KMS-11 (cell line): Measurements from ENCODE around the gene STAMBPL1.
A peak's percentile ranks its signal among the peaks of the same experiment; 100 is the strongest.

Source experiments
- H2AFZ ChIP-seq: fragments of 200-600 bp; sonication (generic); 2 replicates; pipeline ENCODE4 v1.6.1; 2016; ENCODE audit warnings: antibody characterized with exemption, mixed run types, low read depth
- H3K27ac ChIP-seq: fragments of 200-600 bp; sonication (generic); 2 replicates; pipeline ENCODE4 v1.6.1; 2016; ENCODE audit warnings: mild to moderate bottlenecking, mixed run types
- H3K27me3 ChIP-seq: fragments of 200-600 bp; sonication (generic); 2 replicates; pipeline ENCODE4 v1.6.1; 2017; ENCODE audit warnings: mild to moderate bottlenecking, low read depth, mixed run types, moderate library complexity; ENCODE audit not compliant: insufficient read depth
- H3K36me3 ChIP-seq: fragments of 200-600 bp; sonication (generic); 2 replicates; pipeline ENCODE4 v1.6.1; 2017; ENCODE audit warnings: mild to moderate bottlenecking, mixed run types; ENCODE audit not compliant: insufficient read depth
- H3K4me1 ChIP-seq: fragments of 200-600 bp; sonication (generic); 2 replicates; pipeline ENCODE4 v1.6.1; 2016; ENCODE audit warnings: mild to moderate bottlenecking, low read depth, mixed run types; ENCODE audit not compliant: poor library complexity, severe bottlenecking
- H3K4me2 ChIP-seq: fragments of 200-600 bp; sonication (generic); 2 replicates; pipeline ENCODE4 v1.7.0; 2016; ENCODE audit warnings: mild to moderate bottlenecking, mixed run types
- H3K4me3 ChIP-seq: fragments of 200-600 bp; sonication (generic); IDR thresholded peaks from 2 replicates; pipeline ENCODE4 v1.6.1; 2017; ENCODE audit warnings: low read depth, low read length, mixed read lengths; ENCODE audit not compliant: insufficient read depth
- H3K79me2 ChIP-seq: fragments of 200-600 bp; sonication (generic); 2 replicates; pipeline ENCODE4 v1.6.1; 2016; ENCODE audit warnings: low read depth, mixed run types; ENCODE audit not compliant: insufficient read depth
- H3K9ac ChIP-seq: fragments of 200-600 bp; sonication (generic); 2 replicates; pipeline ENCODE4 v1.6.1; 2016; ENCODE audit warnings: mild to moderate bottlenecking, mixed run types
- H4K20me1 ChIP-seq: fragments of 200-600 bp; sonication (generic); 2 replicates; pipeline ENCODE4 v1.6.1; 2016; ENCODE audit warnings: mild to moderate bottlenecking, mixed run types; ENCODE audit not compliant: insufficient read depth
- TF ChIP-seq, protein P1 (sequence below): fragments of 200-600 bp; sonication (generic); conservative IDR thresholded peaks from 2 replicates; pipeline ENCODE4 v1.6.1; 2017; ENCODE audit warnings: low read depth, mild to moderate bottlenecking, antibody characterized with exemption, low read length, moderate library complexity, mixed read lengths

Gene STAMBPL1

DNA sequence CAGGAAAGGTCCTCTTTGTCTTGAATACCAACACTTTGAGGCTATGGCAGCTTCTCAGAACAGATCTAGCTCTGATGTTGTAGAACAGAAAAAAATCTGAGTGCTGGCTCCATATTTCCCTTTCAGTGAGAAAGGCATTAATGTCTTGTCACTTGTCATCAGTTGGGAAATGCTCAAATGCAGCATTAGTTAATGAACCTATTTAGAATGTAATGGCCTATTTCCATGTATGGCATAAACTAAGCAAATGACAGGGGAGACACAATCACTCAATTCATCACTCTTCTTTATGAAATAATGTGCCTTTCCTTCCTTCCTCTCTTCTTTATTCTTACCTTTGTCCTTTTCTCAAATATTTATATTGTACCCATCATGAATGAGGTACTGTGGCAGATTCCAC is 5.0 kb upstream of the STAMBPL1 start:
- Histone ChIP-seq H3K27me3 (no peaks in the 10 kb centered on the region), H4K20me1 (no peaks in the 10 kb centered on the region), H3K27ac (no peak overlapping the region), H3K4me3 (no peak overlapping the region), H3K79me2 (no peaks in the 10 kb centered on the region), H3K9ac (no peak overlapping the region), H3K36me3 (no peaks in the 10 kb centered on the region), H3K4me2 (no peak overlapping the region), H2AFZ (no peak overlapping the region), H3K4me1 (peaks cover 16% of the 10 kb centered on the region)
- TF ChIP-seq, protein P1, sequence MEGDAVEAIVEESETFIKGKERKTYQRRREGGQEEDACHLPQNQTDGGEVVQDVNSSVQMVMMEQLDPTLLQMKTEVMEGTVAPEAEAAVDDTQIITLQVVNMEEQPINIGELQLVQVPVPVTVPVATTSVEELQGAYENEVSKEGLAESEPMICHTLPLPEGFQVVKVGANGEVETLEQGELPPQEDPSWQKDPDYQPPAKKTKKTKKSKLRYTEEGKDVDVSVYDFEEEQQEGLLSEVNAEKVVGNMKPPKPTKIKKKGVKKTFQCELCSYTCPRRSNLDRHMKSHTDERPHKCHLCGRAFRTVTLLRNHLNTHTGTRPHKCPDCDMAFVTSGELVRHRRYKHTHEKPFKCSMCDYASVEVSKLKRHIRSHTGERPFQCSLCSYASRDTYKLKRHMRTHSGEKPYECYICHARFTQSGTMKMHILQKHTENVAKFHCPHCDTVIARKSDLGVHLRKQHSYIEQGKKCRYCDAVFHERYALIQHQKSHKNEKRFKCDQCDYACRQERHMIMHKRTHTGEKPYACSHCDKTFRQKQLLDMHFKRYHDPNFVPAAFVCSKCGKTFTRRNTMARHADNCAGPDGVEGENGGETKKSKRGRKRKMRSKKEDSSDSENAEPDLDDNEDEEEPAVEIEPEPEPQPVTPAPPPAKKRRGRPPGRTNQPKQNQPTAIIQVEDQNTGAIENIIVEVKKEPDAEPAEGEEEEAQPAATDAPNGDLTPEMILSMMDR: no peak

DNA sequence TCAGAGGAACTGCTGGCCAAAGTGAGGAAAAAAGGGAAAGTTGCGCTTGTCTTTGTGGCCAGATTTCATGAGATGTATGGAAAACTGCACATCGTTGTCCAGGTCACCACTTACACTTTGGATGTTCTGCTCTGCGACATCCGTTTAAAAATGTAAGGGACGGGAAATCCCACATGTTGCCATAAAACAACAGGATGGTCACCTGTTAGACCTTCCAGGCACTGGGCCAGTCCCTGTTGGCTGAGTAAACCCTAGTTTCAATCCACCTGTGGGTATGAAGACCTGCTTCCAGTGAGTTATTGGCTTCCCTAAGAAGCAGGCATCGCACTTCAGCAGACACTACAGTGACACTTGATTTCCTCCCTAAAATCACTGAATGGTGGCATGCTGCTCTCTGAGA is 2.7 kb upstream of the STAMBPL1 start:
- Histone ChIP-seq H3K4me1 (peaks cover 22% of the 10 kb centered on the region), H3K9ac (no peak overlapping the region), H3K4me2 (no peak overlapping the region), H2AFZ (no peak overlapping the region), H3K4me3 (no peak overlapping the region), H4K20me1 (no peaks in the 10 kb centered on the region), H3K36me3 (no peaks in the 10 kb centered on the region), H3K27me3 (no peaks in the 10 kb centered on the region), H3K27ac (no peak overlapping the region), H3K79me2 (peaks cover 10% of the 10 kb centered on the region)
- TF ChIP-seq, protein P1: no peak

- H3K4me1 ChIP-seq: peaks cover 31% of the 10 kb centered on the region
Measured at GRCh38 chr10:88880282-88881076, 434 bp downstream of the STAMBPL1 start.

DNA sequence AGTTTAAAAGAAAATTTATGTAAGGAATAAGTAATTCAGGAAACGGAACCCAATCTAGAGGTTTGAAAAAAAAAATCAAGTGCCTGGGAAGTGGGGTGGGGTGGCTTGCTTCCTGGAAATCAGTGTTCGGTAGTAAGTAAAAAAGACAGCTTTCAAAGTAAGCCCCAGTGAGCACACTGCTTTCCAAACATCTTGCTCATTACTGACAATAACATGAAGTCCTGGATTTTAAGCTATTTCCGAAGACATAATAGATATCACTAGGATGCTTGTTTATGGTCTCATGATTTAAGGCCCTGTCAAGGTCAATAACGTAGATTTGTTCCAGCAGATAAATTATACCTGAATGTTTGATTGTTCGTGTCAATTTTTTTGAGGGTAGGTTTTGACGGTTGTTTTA is 1.3 kb downstream of the STAMBPL1 start:
- no peak overlapping the region for H3K4me3 ChIP-seq
- H3K27ac ChIP-seq: peak overlapping the region; percentile 88
- H2AFZ ChIP-seq: peak overlapping the region; percentile 86
- no peaks in the 10 kb centered on the region for H3K36me3 ChIP-seq
- no peaks in the 10 kb centered on the region for H4K20me1 ChIP-seq
- peaks cover 31% of the 10 kb centered on the region for H3K4me1 ChIP-seq
- H3K4me2 ChIP-seq: peak overlapping the region; percentile 86
- peaks cover 19% of the 10 kb centered on the region for H3K79me2 ChIP-seq
- H3K27me3 ChIP-seq: no peaks in the 10 kb centered on the region
- TF ChIP-seq, protein P1: no peak
- H3K9ac ChIP-seq: peak overlapping the region; percentile 82

More at GRCh38 chr10:88880282-88881076, 434 bp downstream of the STAMBPL1 start:
- H4K20me1 ChIP-seq: no peaks in the 10 kb centered on the region
- no peak overlapping the region for H3K4me3 ChIP-seq
- no peaks in the 10 kb centered on the region for H3K27me3 ChIP-seq
- H3K4me2 ChIP-seq: peak overlapping the region; percentile 86
- no peaks in the 10 kb centered on the region for H3K36me3 ChIP-seq
- H3K27ac ChIP-seq: peak overlapping the region; percentile 88
- peak overlapping the region; percentile 82 for H3K9ac ChIP-seq
- H3K79me2 ChIP-seq: peaks cover 19% of the 10 kb centered on the region
- TF ChIP-seq, protein P1: no peak
- peak overlapping the region; percentile 86 for H2AFZ ChIP-seq
